ENCODE measurements around the gene INPP5B. TPM values are rescaled to one million over a fixed set of nuclear protein-coding genes. Genes with fewer than 3 reads are reported as not detected.

Gene INPP5B
- total RNA-seq, 1 donor from 2014 or later = 18.7 TPM

GRCh38 chr1:37883671-37884070 is 63.2 kb downstream of the INPP5B start:
- no peak overlapping the region for H3K4me3 ChIP-seq (ENCODE audit: low read depth, low read length)
- no peak for DNase-seq (ENCODE audit: low read depth)
- TF ChIP-seq CTCF (conservative IDR thresholded peaks at IDR 0.05; ENCODE audit: low read depth, low read length) = no peak

GRCh38 chr1:37879865-37880264 is 67.0 kb downstream of the INPP5B start:
- no peak overlapping the region for H3K4me3 ChIP-seq (ENCODE audit: low read depth, low read length)
- no peak for TF ChIP-seq CTCF (conservative IDR thresholded peaks at IDR 0.05; ENCODE audit: low read depth, low read length)
- DNase-seq (ENCODE audit: low read depth) = no peak

GRCh38 chr1:37878071-37878470 is 68.8 kb downstream of the INPP5B start:
- no peak overlapping the region for H3K4me3 ChIP-seq (ENCODE audit: low read depth, low read length)
- DNase-seq (ENCODE audit: low read depth) = no peak
- TF ChIP-seq CTCF (conservative IDR thresholded peaks at IDR 0.05; ENCODE audit: low read depth, low read length) = no peak

GRCh38 chr1:37875833-37876232 is 71.0 kb downstream of the INPP5B start:
- no peak overlapping the region for H3K4me3 ChIP-seq (ENCODE audit: low read depth, low read length)
- DNase-seq (ENCODE audit: low read depth) = no peak
- TF ChIP-seq CTCF (conservative IDR thresholded peaks at IDR 0.05; ENCODE audit: low read depth, low read length) = peak; percentile 36

- TF ChIP-seq CTCF (conservative IDR thresholded peaks at IDR 0.05; ENCODE audit: low read depth, low read length) = no peak
- no peak overlapping the region for H3K4me3 ChIP-seq (ENCODE audit: low read depth, low read length)
- no peak for DNase-seq (ENCODE audit: low read depth)
These were observed 74.2 kb downstream of the INPP5B start for GRCh38 chr1:37872692-37873091.

- no peak overlapping the region for H3K4me3 ChIP-seq (ENCODE audit: low read depth, low read length)
- no peak for DNase-seq (ENCODE audit: low read depth)
- TF ChIP-seq CTCF (conservative IDR thresholded peaks at IDR 0.05; ENCODE audit: low read depth, low read length) = no peak
These were observed 78.4 kb downstream of the INPP5B start for GRCh38 chr1:37868466-37868865.

- DNase-seq (ENCODE audit: low read depth) = no peak
- no peak for TF ChIP-seq CTCF (conservative IDR thresholded peaks at IDR 0.05; ENCODE audit: low read depth, low read length)
- H3K4me3 ChIP-seq (ENCODE audit: low read depth, low read length) = no peak overlapping the region
These were observed 79.1 kb downstream of the INPP5B start for GRCh38 chr1:37867784-37868183.
